ENCODE results near the gene TMPRSS4.
A peak's percentile ranks its signal among the peaks of the same experiment; 100 is the strongest.

Gene TMPRSS4

DNA sequence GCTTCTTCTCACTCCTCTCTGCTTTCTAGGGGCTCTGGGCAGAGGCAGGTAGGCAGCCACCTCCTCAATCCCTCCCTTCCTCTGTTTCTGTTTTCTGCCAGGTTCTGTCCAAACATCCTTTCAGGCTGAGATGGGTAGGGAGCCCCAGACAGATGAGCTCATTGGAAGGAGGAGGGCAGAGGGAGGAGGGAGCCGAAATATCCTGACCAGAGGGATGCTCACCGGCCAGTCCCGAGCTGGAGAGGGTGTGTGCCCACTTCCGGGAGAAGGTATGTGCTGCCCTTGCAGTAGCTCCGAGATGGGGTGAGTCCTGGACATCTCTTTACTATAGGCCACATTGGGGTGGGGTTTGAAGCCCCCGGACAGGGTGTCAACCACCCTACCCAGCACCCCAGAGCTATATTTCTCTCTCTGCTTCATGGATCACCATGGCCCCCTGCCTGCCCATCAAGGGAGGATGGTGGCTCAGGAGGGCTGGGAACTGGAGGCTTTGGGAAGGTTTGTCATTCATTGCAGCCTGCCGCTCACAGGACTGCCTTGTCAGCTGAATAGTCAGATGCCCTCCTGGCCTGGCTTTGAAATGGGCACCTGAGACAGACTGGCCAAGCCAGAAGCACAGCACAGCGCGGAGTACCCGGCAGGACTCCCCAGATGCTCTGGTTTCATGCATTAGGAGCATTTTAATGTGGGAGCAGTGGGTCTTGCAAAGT, 80.5 kb downstream of the TMPRSS4 start:
- DNase-seq, result no peak

- no peak for DNase-seq
These were observed 84.9 kb downstream of the TMPRSS4 start for GRCh38 chr11:118161786-118162185.

GRCh38 chr11:118162846-118163245, 86.0 kb downstream of the TMPRSS4 start:
- no peak for DNase-seq

DNA sequence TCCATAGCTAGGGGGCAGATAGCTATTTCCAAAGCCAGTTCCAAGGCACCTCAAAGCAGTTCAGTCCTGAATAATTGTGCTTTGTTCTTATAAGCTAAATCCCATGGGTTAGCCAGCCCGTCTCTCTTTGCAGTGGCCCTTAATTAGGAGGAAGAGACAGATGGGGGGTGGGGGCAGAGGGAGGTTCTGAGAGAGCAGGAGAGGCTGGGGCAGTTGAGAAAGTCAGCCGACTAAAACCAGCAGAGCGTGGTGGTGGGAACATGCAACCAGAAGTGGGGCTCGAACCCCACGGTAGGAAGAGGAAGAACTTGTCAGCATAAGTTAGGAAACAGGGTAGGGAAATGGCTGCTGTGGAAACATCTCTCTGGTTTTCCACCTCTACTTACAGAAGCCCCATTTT, 86.6 kb downstream of the TMPRSS4 start:
- peak; percentile 67 for DNase-seq

DNA sequence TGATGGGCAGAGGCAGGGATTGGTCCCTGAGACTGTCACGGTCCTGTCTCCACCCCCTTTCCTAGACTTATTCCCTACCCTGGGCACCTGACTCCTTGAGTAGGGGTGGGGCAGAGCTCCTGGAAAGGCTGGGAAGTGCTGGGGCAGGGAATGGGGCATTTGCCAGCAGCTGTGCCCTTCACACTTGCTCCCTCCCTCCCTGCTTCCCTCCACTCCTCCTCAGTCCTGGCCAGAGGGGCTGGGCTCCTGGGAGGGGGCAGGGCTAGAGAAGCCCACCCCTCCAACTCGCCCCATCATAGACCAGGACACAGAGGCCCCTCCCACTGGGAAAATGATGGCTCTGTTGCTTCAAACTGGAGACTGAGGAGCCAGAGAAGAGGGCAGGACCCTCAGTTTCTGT, 88.0 kb downstream of the TMPRSS4 start:
- no peak for DNase-seq

DNA sequence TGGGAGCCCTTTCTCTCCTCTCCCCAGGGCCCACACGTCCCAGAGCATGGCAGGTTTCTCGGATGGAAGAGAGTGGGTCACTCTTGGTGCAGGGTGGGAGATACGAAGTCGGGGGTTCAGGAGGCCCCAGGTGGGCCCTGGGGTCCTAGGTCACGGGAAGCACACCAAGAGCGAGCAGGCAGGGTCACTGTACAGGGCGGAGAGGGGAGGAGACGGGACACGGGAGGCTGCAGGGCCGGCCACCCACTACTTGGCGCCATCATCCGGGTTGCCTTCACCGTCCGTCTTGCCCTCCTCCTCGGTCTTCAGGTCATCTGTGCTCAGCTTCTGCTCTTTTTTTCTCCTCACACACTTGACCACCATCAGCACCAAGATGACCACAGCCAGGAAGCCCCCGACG, 89.8 kb downstream of the TMPRSS4 start:
- no peak for DNase-seq

- DNase-seq, result no peak
These were observed 90.4 kb downstream of the TMPRSS4 start for GRCh38 chr11:118167253-118167652.

GRCh38 chr11:118167906-118168305, 91.0 kb downstream of the TMPRSS4 start:
- DNase-seq, result no peak

GRCh38 chr11:118168316-118168715, 91.4 kb downstream of the TMPRSS4 start:
- DNase-seq, result no peak

- DNase-seq, result no peak
These were observed 91.9 kb downstream of the TMPRSS4 start for GRCh38 chr11:118168751-118169150.

GRCh38 chr11:118169300-118170140, 92.6 kb downstream of the TMPRSS4 start:
- DNase-seq, result no peak

DNA sequence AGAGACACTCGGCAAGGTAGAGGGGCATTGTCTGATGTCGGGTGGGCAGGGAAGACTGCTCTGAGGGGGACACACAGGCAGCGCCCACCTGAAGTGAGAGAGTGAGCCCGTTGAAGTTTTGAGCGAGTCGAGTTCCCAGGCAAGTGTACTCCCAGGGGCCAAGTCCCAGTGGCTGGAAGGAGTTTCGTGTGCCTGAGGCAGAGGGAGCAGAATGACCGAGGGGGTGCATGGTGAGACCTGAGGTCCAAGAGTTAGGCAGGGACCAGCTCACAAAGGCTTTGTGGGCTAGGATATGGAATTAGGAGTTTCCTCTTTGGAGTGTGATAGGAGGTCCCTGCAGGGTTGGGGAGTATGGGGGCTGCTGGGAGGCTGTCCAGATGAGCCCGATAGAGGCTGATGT, 93.4 kb downstream of the TMPRSS4 start:
- DNase-seq, result no peak

- no peak for DNase-seq
These were observed 94.0 kb downstream of the TMPRSS4 start for GRCh38 chr11:118170882-118171268.

All from NCI-H82 (cell line).